Stimulated activated naive CD8-positive, alpha-beta T cell treated with anti-CD3 and anti-CD28 coated beads, Interleukin-15, Interleukin-2, amounts not matched to agents 100 ng/mL and 50 ng/mL, for 24 hours (primary cell): Measurements from ENCODE around the gene SLC10A7.

Source experiments
- H3K27ac Mint-ChIP-seq: one replicate; pipeline ENCODE4 v1.8.0; 2021; ENCODE audit warnings: mild to moderate bottlenecking, mixed read lengths
- H3K27me3 Mint-ChIP-seq: one replicate; pipeline ENCODE4 v1.8.0; 2021; ENCODE audit warnings: mixed read lengths
- H3K36me3 Mint-ChIP-seq: one replicate; pipeline ENCODE4 v1.8.0; 2021; ENCODE audit warnings: low read depth, mixed read lengths
- H3K4me1 Mint-ChIP-seq: one replicate; pipeline ENCODE4 v1.8.0; 2021; ENCODE audit warnings: low read depth, mixed read lengths
- H3K4me3 Mint-ChIP-seq: one replicate; pipeline ENCODE4 v1.8.0; 2021; ENCODE audit warnings: mild to moderate bottlenecking, mixed read lengths
- H3K9me3 Mint-ChIP-seq: one replicate; pipeline ENCODE4 v1.8.0; 2021; ENCODE audit warnings: mixed read lengths

Gene SLC10A7

DNA sequence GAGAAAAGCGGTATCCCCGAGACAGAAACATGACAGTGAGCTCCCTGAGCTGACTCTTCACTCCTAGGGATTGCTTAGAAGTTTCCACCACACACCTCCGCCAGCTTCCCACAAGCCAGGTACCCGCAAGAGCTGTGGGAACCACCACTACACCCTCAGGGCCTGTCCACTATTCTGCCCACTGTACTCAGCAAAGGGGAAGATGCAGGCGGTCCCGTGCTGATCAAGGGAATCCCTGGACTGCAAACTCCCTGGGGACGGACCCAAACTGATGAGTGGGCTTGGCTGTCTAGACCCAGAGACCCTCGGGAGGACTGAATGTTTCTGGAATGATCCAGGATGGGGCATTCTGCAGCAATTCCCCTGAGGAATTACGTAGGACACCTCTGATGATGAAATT lies 277.2 kb downstream of the SLC10A7 start:
- Mint-ChIP-seq H3K9me3 (no peaks in the 10 kb centered on the region), H3K36me3 (no peaks in the 10 kb centered on the region), H3K4me3 (peak overlapping the region; percentile 75), H3K27me3 (no peaks in the 10 kb centered on the region), H3K4me1 (peaks cover 53% of the 10 kb centered on the region), H3K27ac (peak overlapping the region; percentile 96)

DNA sequence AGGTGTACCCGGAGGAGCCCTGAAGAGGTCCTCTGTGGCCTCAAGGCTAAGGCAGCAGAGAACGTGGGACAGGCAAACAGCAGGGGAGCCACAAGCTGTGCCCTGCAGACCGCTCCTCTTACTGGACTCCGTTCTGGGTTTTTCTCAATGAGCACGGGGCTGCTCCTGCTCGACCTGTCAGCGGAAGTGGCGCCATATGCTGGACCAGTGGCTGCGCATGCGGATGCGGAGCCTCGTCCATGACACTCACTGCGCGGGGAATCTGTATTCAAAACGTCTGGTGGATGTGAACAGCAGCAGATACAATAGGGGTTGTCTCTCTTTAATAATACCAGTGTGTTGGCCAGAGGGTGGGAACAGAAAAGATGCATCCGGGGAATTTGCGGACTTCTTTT lies 277.9 kb downstream of the SLC10A7 start:
- Mint-ChIP-seq H3K4me1 (peaks cover 53% of the 10 kb centered on the region), H3K27ac (peak overlapping the region; percentile 96), H3K9me3 (no peaks in the 10 kb centered on the region), H3K36me3 (no peaks in the 10 kb centered on the region), H3K4me3 (peak overlapping the region; percentile 75), H3K27me3 (peaks cover 3% of the 10 kb centered on the region)

- Mint-ChIP-seq H3K27ac (peak overlapping the region; percentile 96), H3K27me3 (peaks cover 4% of the 10 kb centered on the region), H3K36me3 (no peaks in the 10 kb centered on the region), H3K4me3 (peak overlapping the region; percentile 75), H3K4me1 (peaks cover 53% of the 10 kb centered on the region), H3K9me3 (no peaks in the 10 kb centered on the region)
Observed at GRCh38 chr4:146243141-146243882, 278.4 kb downstream of the SLC10A7 start.

DNA sequence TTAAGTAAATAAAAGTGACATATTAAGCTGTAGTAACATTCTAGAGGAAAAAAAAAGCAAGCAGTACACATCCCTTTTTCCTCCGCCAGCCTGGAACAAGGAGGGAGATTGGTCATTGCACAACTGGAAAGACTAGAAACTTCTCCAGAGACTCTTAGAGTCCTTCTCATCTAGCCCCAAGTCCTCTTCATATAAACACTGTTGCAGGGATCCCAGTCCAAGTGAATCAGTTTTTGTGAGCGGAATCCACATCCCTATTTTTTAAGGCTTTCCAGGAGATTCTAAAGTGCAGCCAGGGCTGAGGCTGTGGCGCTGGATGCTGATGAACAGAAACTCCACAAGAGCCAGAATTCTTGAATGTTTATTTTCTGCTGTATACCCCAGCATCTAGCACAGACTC lies 283.6 kb downstream of the SLC10A7 start:
- H3K27ac Mint-ChIP-seq: no peak overlapping the region
- H3K4me3 Mint-ChIP-seq: no peak overlapping the region
- peaks cover 23% of the 10 kb centered on the region for H3K27me3 Mint-ChIP-seq
- H3K4me1 Mint-ChIP-seq: peaks cover 20% of the 10 kb centered on the region
- H3K9me3 Mint-ChIP-seq: no peaks in the 10 kb centered on the region
- H3K36me3 Mint-ChIP-seq: no peaks in the 10 kb centered on the region

GRCh38 chr4:146237092-146237491 lies 284.6 kb downstream of the SLC10A7 start:
- Mint-ChIP-seq H3K4me3 (no peak overlapping the region), H3K9me3 (no peaks in the 10 kb centered on the region), H3K27me3 (peaks cover 23% of the 10 kb centered on the region), H3K4me1 (peaks cover 9% of the 10 kb centered on the region), H3K36me3 (no peaks in the 10 kb centered on the region), H3K27ac (no peak overlapping the region)

GRCh38 chr4:146236216-146236615 lies 285.5 kb downstream of the SLC10A7 start:
- peaks cover 3% of the 10 kb centered on the region for H3K4me1 Mint-ChIP-seq
- no peaks in the 10 kb centered on the region for H3K9me3 Mint-ChIP-seq
- H3K36me3 Mint-ChIP-seq: no peaks in the 10 kb centered on the region
- no peak overlapping the region for H3K4me3 Mint-ChIP-seq
- H3K27me3 Mint-ChIP-seq: peaks cover 23% of the 10 kb centered on the region
- no peak overlapping the region for H3K27ac Mint-ChIP-seq

- no peaks in the 10 kb centered on the region for H3K9me3 Mint-ChIP-seq
- no peaks in the 10 kb centered on the region for H3K36me3 Mint-ChIP-seq
- peaks cover 23% of the 10 kb centered on the region for H3K27me3 Mint-ChIP-seq
- H3K4me1 Mint-ChIP-seq: no peaks in the 10 kb centered on the region
- H3K4me3 Mint-ChIP-seq: no peak overlapping the region
- no peak overlapping the region for H3K27ac Mint-ChIP-seq
Observed at GRCh38 chr4:146235654-146236177, 286.0 kb downstream of the SLC10A7 start.

GRCh38 chr4:146232131-146232722 lies 289.5 kb downstream of the SLC10A7 start:
- Mint-ChIP-seq H3K9me3 (no peaks in the 10 kb centered on the region), H3K4me3 (no peak overlapping the region)

DNA sequence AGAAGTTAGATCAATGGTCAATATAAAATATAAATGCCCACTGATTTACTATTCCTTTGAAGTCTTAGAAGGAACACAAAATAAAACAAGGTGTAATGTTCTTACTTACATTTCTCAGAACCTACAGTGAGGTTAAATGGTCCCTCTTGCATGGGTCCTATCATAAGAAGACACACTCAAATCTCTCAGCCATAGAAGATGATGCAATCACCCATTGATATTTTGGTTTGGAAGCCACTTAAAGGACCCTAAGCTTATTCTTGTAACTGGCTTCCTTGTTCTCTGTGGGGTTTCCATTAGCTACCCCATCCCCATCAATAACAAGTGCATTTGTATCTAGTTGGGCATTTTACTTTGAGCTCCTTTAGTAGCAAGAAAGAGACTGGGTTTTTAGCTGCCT lies 292.3 kb downstream of the SLC10A7 start:
- no peaks in the 10 kb centered on the region for H3K36me3 Mint-ChIP-seq
- H3K4me1 Mint-ChIP-seq: no peaks in the 10 kb centered on the region
- peaks cover under 1% of the 10 kb centered on the region for H3K27me3 Mint-ChIP-seq
- H3K4me3 Mint-ChIP-seq: no peak overlapping the region
- H3K9me3 Mint-ChIP-seq: no peaks in the 10 kb centered on the region
- H3K27ac Mint-ChIP-seq: no peak overlapping the region

More at GRCh38 chr4:146232131-146232722, 289.5 kb downstream of the SLC10A7 start:
- Mint-ChIP-seq H3K27ac (no peak overlapping the region), H3K4me1 (no peaks in the 10 kb centered on the region), H3K27me3 (peaks cover 16% of the 10 kb centered on the region), H3K36me3 (no peaks in the 10 kb centered on the region)

- Mint-ChIP-seq H3K27ac (no peak overlapping the region), H3K4me3 (no peak overlapping the region), H3K27me3 (no peaks in the 10 kb centered on the region), H3K9me3 (no peaks in the 10 kb centered on the region), H3K4me1 (no peaks in the 10 kb centered on the region), H3K36me3 (no peaks in the 10 kb centered on the region)
Observed at GRCh38 chr4:146224326-146224966, 297.3 kb downstream of the SLC10A7 start.

DNA sequence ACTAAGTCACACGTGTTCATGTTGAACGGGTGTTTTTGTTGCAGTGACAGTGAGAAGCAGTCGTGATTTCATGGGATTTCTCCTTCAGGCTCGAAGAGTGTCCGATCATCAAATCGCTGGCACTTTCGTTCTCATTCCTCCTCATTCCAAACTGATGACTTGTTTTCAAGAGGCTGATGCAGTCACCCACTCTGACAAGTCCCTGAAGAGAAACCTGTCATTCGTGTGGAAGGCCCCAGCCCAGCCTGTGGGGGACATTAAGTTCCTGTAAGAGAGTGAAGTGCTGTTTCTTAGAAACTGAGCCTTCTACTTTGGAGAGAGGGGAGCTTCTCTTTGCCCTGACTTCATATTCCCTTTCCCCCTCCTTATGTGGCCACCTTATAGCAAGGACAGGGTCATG lies 299.4 kb downstream of the SLC10A7 start:
- Mint-ChIP-seq H3K4me3 (no peak overlapping the region), H3K9me3 (no peaks in the 10 kb centered on the region), H3K27me3 (no peaks in the 10 kb centered on the region), H3K36me3 (no peaks in the 10 kb centered on the region), H3K27ac (no peak overlapping the region), H3K4me1 (no peaks in the 10 kb centered on the region)

- Mint-ChIP-seq H3K36me3 (no peaks in the 10 kb centered on the region), H3K4me1 (no peaks in the 10 kb centered on the region), H3K27me3 (no peaks in the 10 kb centered on the region), H3K4me3 (no peak within 1 kb of the TSS), H3K9me3 (no peaks in the 10 kb centered on the region), H3K27ac (peak within 1 kb of the TSS; percentile 8)
Observed at GRCh38 chr4:146214238-146214637, 307.5 kb downstream of the SLC10A7 start, which contains the start of gene REELD1. REELD1 (plus strand) TSS chr4:146214538; CDS start chr4:146216953, 2,415 bp downstream.

DNA sequence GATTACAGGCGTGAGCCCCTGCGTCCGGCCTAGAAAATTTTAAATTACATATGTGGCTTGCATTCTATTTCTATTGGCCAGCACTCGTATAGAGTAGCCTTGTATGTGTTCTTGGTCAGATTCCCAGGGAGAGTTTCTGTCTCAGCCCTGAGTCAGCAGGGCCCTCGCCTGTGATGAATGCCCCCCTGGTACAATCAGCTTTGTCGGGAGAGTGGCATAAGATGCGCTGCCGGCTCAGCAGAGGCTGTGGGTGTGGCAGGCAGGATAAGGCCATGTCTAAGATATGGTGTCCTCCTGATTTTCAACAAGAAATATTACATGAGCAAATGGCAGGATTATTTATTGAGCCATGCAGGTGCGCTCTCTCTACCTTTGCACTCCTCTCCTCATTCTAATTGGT lies 309.0 kb downstream of the SLC10A7 start:
- no peaks in the 10 kb centered on the region for H3K4me1 Mint-ChIP-seq
- no peak overlapping the region for H3K4me3 Mint-ChIP-seq
- no peaks in the 10 kb centered on the region for H3K9me3 Mint-ChIP-seq
- no peak overlapping the region for H3K27ac Mint-ChIP-seq
- H3K27me3 Mint-ChIP-seq: no peaks in the 10 kb centered on the region
- H3K36me3 Mint-ChIP-seq: no peaks in the 10 kb centered on the region

DNA sequence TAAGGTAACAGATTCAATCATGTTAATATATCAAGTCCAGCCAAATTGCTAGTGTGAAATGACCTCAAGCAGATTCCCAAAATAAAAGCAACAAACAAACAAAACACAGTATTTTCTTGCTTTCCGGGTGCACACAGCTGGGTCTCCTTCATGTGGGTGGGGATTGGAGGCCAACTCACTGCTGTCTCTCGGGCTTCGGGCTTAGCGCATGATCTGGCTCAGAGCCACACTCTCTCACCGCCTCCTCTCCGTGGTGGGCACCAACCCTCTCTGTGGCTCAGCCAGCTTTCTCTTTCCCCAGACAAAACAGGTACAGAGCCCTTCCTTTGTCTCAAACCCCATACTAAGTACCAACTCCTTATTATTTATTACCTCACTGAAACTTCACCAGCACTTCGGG lies 310.3 kb downstream of the SLC10A7 start:
- H3K27ac Mint-ChIP-seq: no peak overlapping the region
- no peaks in the 10 kb centered on the region for H3K27me3 Mint-ChIP-seq
- no peaks in the 10 kb centered on the region for H3K9me3 Mint-ChIP-seq
- no peaks in the 10 kb centered on the region for H3K4me1 Mint-ChIP-seq
- H3K36me3 Mint-ChIP-seq: no peaks in the 10 kb centered on the region
- H3K4me3 Mint-ChIP-seq: no peak overlapping the region

GRCh38 chr4:146210890-146211289 lies 310.9 kb downstream of the SLC10A7 start:
- Mint-ChIP-seq H3K9me3 (no peaks in the 10 kb centered on the region), H3K27ac (no peak overlapping the region), H3K4me1 (no peaks in the 10 kb centered on the region), H3K27me3 (no peaks in the 10 kb centered on the region), H3K36me3 (no peaks in the 10 kb centered on the region), H3K4me3 (no peak overlapping the region)
